GM06990 (cell line): ENCODE data around the gene TACSTD2.

Source experiments
- DNase-seq: peaks from one replicate; pipeline ENCODE4 v3.0.0-alpha.2; 2011; ENCODE audit not compliant: insufficient read length; ENCODE audit errors: extremely low read depth
- H3K27me3 ChIP-seq: replicated peaks from 2 replicates; pipeline ENCODE4 v1.6.0; 2011; ENCODE audit warnings: low read length; ENCODE audit not compliant: control insufficient read depth, insufficient read depth
- H3K36me3 ChIP-seq: 2 replicates; pipeline ENCODE4 v1.5.1; 2011; ENCODE audit warnings: low read length; ENCODE audit not compliant: control insufficient read depth, insufficient read depth
- H3K4me3 ChIP-seq: replicated peaks from 2 replicates; pipeline ENCODE4 v1.5.1; 2011; ENCODE audit warnings: low read depth, mild to moderate bottlenecking, control low read depth, low read length
- TF ChIP-seq, protein P1 (sequence below): IDR thresholded peaks from 2 replicates; pipeline ENCODE4 v1.5.1; 2011; ENCODE audit warnings: low read length, control low read depth, mild to moderate bottlenecking, inconsistent platforms; ENCODE audit not compliant: insufficient read depth, poor library complexity, severe bottlenecking

Gene TACSTD2

GRCh38 chr1:58528518-58528917 lies 48.5 kb downstream of the TACSTD2 start:
- no peak for DNase-seq
- H3K4me3 ChIP-seq, result no peak overlapping the region
- H3K27me3 ChIP-seq, result no peaks in the 10 kb centered on the region
- TF ChIP-seq, protein P1, sequence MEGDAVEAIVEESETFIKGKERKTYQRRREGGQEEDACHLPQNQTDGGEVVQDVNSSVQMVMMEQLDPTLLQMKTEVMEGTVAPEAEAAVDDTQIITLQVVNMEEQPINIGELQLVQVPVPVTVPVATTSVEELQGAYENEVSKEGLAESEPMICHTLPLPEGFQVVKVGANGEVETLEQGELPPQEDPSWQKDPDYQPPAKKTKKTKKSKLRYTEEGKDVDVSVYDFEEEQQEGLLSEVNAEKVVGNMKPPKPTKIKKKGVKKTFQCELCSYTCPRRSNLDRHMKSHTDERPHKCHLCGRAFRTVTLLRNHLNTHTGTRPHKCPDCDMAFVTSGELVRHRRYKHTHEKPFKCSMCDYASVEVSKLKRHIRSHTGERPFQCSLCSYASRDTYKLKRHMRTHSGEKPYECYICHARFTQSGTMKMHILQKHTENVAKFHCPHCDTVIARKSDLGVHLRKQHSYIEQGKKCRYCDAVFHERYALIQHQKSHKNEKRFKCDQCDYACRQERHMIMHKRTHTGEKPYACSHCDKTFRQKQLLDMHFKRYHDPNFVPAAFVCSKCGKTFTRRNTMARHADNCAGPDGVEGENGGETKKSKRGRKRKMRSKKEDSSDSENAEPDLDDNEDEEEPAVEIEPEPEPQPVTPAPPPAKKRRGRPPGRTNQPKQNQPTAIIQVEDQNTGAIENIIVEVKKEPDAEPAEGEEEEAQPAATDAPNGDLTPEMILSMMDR, result no peak
- H3K36me3 ChIP-seq, result peaks cover 2% of the 10 kb centered on the region; the same call in 1 of the 2 replicates
